Measurements from ENCODE around the gene GSC. TPM values are rescaled to one million over a fixed set of nuclear protein-coding genes. Genes with fewer than 3 reads are reported as not detected.
A peak's percentile ranks its signal among the peaks of the same experiment; 100 is the strongest.

GSC gene
- total RNA-seq, 1 donor from 2014 or later: not detected

DNA sequence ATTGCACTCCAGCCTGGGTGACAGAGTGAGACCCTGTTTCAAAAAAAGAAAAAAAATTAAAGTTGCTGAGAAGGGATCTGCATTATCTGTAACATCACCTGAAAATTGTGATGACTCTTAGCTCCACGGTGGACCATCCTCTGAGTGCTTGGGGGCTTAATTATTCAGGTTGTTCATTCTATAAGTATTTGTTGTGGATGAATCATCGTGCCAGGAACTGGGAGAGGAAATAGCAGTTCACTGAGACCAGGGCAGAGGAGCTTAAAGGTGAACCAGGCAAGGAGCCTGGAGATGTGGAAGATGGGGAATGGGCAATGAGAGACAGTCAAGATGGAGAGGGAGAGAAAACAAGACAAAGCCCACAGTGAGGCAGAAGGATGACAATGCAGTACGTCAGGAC lies 25.5 kb upstream of the GSC start:
- TF ChIP-seq, protein P1, sequence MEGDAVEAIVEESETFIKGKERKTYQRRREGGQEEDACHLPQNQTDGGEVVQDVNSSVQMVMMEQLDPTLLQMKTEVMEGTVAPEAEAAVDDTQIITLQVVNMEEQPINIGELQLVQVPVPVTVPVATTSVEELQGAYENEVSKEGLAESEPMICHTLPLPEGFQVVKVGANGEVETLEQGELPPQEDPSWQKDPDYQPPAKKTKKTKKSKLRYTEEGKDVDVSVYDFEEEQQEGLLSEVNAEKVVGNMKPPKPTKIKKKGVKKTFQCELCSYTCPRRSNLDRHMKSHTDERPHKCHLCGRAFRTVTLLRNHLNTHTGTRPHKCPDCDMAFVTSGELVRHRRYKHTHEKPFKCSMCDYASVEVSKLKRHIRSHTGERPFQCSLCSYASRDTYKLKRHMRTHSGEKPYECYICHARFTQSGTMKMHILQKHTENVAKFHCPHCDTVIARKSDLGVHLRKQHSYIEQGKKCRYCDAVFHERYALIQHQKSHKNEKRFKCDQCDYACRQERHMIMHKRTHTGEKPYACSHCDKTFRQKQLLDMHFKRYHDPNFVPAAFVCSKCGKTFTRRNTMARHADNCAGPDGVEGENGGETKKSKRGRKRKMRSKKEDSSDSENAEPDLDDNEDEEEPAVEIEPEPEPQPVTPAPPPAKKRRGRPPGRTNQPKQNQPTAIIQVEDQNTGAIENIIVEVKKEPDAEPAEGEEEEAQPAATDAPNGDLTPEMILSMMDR (IDR thresholded peaks at IDR 0.05; ENCODE audit: insufficient read depth, low read depth, low read length): no peak
- TF ChIP-seq EZH2 (IDR thresholded peaks at IDR 0.05; ENCODE audit: insufficient read depth, low read length): no peak
- Mint-ChIP-seq H3K27me3 (ENCODE audit: low read depth, unreplicated experiment) (peaks cover 8% of the 10 kb centered on the region), H3K27ac (ENCODE audit: unreplicated experiment) (no peak overlapping the region), H3K36me3 (ENCODE audit: low read depth, unreplicated experiment) (no peaks in the 10 kb centered on the region), H3K4me1 (ENCODE audit: low read depth, unreplicated experiment) (peaks cover 3% of the 10 kb centered on the region), H3K9me3 (ENCODE audit: unreplicated experiment) (no peaks in the 10 kb centered on the region), H3K4me3 (ENCODE audit: unreplicated experiment) (no peak overlapping the region)
- no peaks in the 10 kb centered on the region for H3K9me3 ChIP-seq (ENCODE audit: insufficient read depth, low read depth, low read length)
- H3K4me1 ChIP-seq (ENCODE audit: insufficient read depth, low read length): no peaks in the 10 kb centered on the region
- peak; percentile 3 for DNase-seq (ENCODE audit: low read depth)
- H3K79me2 ChIP-seq (ENCODE audit: insufficient read depth, low read length): no peaks in the 10 kb centered on the region
- H3K36me3 ChIP-seq (ENCODE audit: insufficient read depth, low read length): no peaks in the 10 kb centered on the region
- H3K27ac ChIP-seq (ENCODE audit: low read depth, low read length): no peak overlapping the region
- no peak for FAIRE-seq
- no peak overlapping the region for H3K4me3 ChIP-seq (ENCODE audit: insufficient read depth, low read depth, low read length)
- H4K20me1 ChIP-seq (ENCODE audit: insufficient read depth, low read length): no peaks in the 10 kb centered on the region
- no peak overlapping the region for H3K9ac ChIP-seq (ENCODE audit: low read length)
- H2AFZ ChIP-seq (ENCODE audit: low read depth, low read length): peak overlapping the region; percentile 30
- H3K4me2 ChIP-seq (ENCODE audit: low read length): peak overlapping the region; percentile 35
- no peaks in the 10 kb centered on the region for H3K27me3 ChIP-seq (ENCODE audit: insufficient read depth, low read length)

DNA sequence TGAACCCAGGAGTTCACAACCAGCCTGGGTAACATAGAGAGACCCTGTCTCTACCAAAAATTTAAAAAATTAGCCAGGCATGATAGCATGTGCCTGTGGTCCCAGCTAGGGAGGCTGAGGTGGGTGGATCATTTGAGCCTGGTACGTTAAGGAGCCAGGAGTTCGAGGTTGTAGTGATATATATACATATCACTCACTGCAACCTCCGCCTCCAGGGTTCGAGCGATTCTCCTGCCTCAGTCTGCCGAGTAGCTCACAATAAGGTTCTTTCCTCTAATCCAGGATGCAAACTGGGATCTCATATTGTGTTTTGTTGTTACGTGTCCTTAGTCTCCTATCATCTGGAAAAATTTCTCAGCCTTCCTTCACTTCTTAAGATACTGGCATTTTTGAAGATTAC lies 24.0 kb upstream of the GSC start:
- Mint-ChIP-seq H3K36me3 (ENCODE audit: low read depth, unreplicated experiment) (no peaks in the 10 kb centered on the region), H3K27me3 (ENCODE audit: low read depth, unreplicated experiment) (peaks cover 4% of the 10 kb centered on the region), H3K4me3 (ENCODE audit: unreplicated experiment) (no peak overlapping the region), H3K9me3 (ENCODE audit: unreplicated experiment) (no peaks in the 10 kb centered on the region), H3K4me1 (ENCODE audit: low read depth, unreplicated experiment) (peaks cover 3% of the 10 kb centered on the region), H3K27ac (ENCODE audit: unreplicated experiment) (peak overlapping the region; percentile 6)
- Histone ChIP-seq H4K20me1 (ENCODE audit: insufficient read depth, low read length) (no peaks in the 10 kb centered on the region), H3K4me1 (ENCODE audit: insufficient read depth, low read length) (no peaks in the 10 kb centered on the region), H3K27me3 (ENCODE audit: insufficient read depth, low read length) (no peaks in the 10 kb centered on the region), H3K9me3 (ENCODE audit: insufficient read depth, low read depth, low read length) (no peaks in the 10 kb centered on the region), H3K4me3 (ENCODE audit: insufficient read depth, low read depth, low read length) (no peak overlapping the region), H3K36me3 (ENCODE audit: insufficient read depth, low read length) (no peaks in the 10 kb centered on the region), H3K9ac (ENCODE audit: low read length) (no peak overlapping the region), H3K4me2 (ENCODE audit: low read length) (no peak overlapping the region), H3K27ac (ENCODE audit: low read depth, low read length) (no peak overlapping the region), H3K79me2 (ENCODE audit: insufficient read depth, low read length) (no peaks in the 10 kb centered on the region), H2AFZ (ENCODE audit: low read depth, low read length) (no peak overlapping the region)
- DNase-seq (ENCODE audit: low read depth) (no peak), FAIRE-seq (no peak)
- TF ChIP-seq, protein P1 (IDR thresholded peaks at IDR 0.05; ENCODE audit: insufficient read depth, low read depth, low read length): no peak
- TF ChIP-seq EZH2 (IDR thresholded peaks at IDR 0.05; ENCODE audit: insufficient read depth, low read length): no peak

DNA sequence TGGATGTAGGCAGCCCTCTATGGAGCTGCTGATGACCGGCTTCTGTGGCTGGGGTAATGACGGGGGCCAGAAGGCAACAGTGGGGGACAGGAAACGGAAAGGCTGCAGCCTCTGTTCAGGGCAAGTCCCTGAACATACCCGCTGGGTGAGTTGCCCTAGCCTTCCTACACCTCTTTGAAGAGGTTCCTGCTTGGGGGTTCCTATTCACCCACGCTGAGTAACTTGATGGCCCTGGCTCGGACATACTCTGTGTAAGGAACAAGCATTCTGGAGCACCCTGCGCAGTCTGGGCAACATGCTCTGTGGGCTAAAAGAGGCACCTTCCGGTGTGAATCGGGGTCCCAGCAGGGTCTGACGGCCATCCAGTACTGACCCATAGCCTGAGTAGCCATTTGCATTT lies 17.7 kb upstream of the GSC start:
- H3K27me3 Mint-ChIP-seq (ENCODE audit: low read depth, unreplicated experiment): peaks cover 25% of the 10 kb centered on the region

More for the DNA sequence above, 17.7 kb upstream of the GSC start:
- Histone ChIP-seq H3K36me3 (ENCODE audit: insufficient read depth, low read length) (no peaks in the 10 kb centered on the region), H3K4me2 (ENCODE audit: low read length) (no peak overlapping the region), H3K4me3 (ENCODE audit: insufficient read depth, low read depth, low read length) (no peak overlapping the region), H3K79me2 (ENCODE audit: insufficient read depth, low read length) (no peaks in the 10 kb centered on the region), H3K9ac (ENCODE audit: low read length) (no peak overlapping the region), H3K27me3 (ENCODE audit: insufficient read depth, low read length) (peaks cover 12% of the 10 kb centered on the region), H4K20me1 (ENCODE audit: insufficient read depth, low read length) (no peaks in the 10 kb centered on the region), H3K4me1 (ENCODE audit: insufficient read depth, low read length) (no peaks in the 10 kb centered on the region), H3K27ac (ENCODE audit: low read depth, low read length) (no peak overlapping the region), H3K9me3 (ENCODE audit: insufficient read depth, low read depth, low read length) (no peaks in the 10 kb centered on the region), H2AFZ (ENCODE audit: low read depth, low read length) (no peak overlapping the region)
- no peak for TF ChIP-seq EZH2 (IDR thresholded peaks at IDR 0.05; ENCODE audit: insufficient read depth, low read length)
- TF ChIP-seq, protein P1 (IDR thresholded peaks at IDR 0.05; ENCODE audit: insufficient read depth, low read depth, low read length): no peak
- DNase-seq (ENCODE audit: low read depth) (no peak), FAIRE-seq (no peak)
- Mint-ChIP-seq H3K27ac (ENCODE audit: unreplicated experiment) (no peak overlapping the region), H3K4me1 (ENCODE audit: low read depth, unreplicated experiment) (no peaks in the 10 kb centered on the region), H3K36me3 (ENCODE audit: low read depth, unreplicated experiment) (no peaks in the 10 kb centered on the region), H3K4me3 (ENCODE audit: unreplicated experiment) (no peak overlapping the region), H3K9me3 (ENCODE audit: unreplicated experiment) (no peaks in the 10 kb centered on the region)

Data from astrocyte (in vitro differentiated cells and primary cell).